Nephron progenitor cell (in vitro differentiated cells): ENCODE results near the gene RAC3.

Source experiments
- DNase-seq: peaks from one replicate; pipeline ENCODE4 v3.0.0; 2021
- H3K27ac Mint-ChIP-seq: 2 replicates; pipeline ENCODE4 v1.8.0; 2021; ENCODE audit warnings: mild to moderate bottlenecking, moderate library complexity, mixed read lengths
- H3K27me3 Mint-ChIP-seq: 2 replicates; pipeline ENCODE4 v1.8.0; 2021; ENCODE audit warnings: mild to moderate bottlenecking, low read depth, mixed read lengths; ENCODE audit not compliant: poor library complexity
- H3K36me3 Mint-ChIP-seq: 2 replicates; pipeline ENCODE4 v1.8.0; 2021; ENCODE audit warnings: low read depth, mixed read lengths
- H3K4me1 Mint-ChIP-seq: 2 replicates; pipeline ENCODE4 v1.8.0; 2021; ENCODE audit warnings: mixed read lengths
- H3K4me3 Mint-ChIP-seq: 2 replicates; pipeline ENCODE4 v1.8.0; 2021; ENCODE audit warnings: mild to moderate bottlenecking, moderate library complexity, mixed read lengths
- H3K9me3 Mint-ChIP-seq: 2 replicates; pipeline ENCODE4 v1.8.0; 2021; ENCODE audit warnings: mild to moderate bottlenecking, moderate library complexity, mixed read lengths
- CTCF ChIP-seq: fragments of 200-600 bp; sonication (generic); IDR thresholded peaks from 2 replicates; pipeline ENCODE4 v1.5.0; 2021; ENCODE audit warnings: antibody characterized with exemption

RAC3 gene

DNA sequence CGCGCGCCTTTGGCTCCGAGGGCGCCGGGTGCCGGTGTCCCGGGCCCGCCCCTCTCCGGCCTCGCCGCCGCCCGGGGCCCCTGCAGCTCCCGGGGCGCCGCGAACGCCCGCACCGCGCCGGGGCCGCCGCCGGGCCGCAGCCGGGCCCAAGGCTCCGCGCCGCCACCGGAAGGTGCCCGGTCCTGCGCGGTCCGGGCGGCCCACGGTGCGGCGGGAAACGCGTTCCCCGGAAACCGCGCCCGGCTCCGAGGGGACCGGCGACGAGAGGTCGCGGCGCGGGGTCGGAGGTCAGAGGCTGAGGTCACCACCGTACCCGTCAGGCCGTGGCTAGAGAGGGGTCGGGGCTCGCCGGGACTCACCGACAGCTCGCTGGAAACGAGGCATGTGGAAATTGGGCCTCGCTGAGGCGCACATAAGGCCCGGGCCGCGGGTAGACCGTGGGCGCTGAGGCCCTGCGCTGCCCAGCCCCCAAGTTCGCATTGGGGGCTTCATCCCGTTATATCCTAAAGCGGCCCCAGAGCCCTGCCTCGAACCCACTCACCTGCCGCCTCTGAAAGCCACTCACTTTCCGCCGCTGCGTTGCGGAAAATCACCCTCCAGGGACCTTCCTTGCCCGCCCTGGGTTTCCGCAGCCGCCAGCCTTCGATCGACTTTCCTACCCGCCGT lies 34.3 kb downstream of the RAC3 start, which contains the start of gene DUS1L:
TSS of gene DUS1L (minus strand) at position 167 of the 666 bp plus-strand sequence. CDS start 745 bp downstream, outside the sequence.
- no peak for TF ChIP-seq CTCF
- DNase-seq: peak; percentile 77
- Mint-ChIP-seq H3K4me3 (peak within 1 kb of the TSS; percentile 83), H3K36me3 (no peaks in the 10 kb centered on the region), H3K27ac (no peak within 1 kb of the TSS), H3K4me1 (peaks cover 4% of the 10 kb centered on the region), H3K9me3 (no peaks in the 10 kb centered on the region), H3K27me3 (peaks cover 19% of the 10 kb centered on the region)

DNA sequence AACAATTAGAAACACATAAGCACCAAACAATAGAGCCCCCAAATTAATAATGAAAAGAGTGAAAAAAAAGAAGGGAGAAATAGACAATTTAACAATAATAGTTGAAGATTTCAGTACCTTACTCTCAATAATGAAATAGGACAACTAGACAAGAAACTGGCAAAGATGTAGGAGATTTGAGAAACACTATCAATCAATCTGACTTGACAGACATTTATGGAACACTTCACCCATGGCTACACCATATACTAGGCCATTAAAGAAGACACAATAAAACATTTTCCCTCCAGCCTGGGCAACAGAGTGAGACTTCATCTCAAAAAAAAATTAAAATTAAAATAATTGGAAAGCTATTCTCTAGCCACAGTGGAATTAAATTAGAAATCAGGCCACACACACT lies 39.1 kb downstream of the RAC3 start:
- H3K4me3 Mint-ChIP-seq: no peak overlapping the region

DNA sequence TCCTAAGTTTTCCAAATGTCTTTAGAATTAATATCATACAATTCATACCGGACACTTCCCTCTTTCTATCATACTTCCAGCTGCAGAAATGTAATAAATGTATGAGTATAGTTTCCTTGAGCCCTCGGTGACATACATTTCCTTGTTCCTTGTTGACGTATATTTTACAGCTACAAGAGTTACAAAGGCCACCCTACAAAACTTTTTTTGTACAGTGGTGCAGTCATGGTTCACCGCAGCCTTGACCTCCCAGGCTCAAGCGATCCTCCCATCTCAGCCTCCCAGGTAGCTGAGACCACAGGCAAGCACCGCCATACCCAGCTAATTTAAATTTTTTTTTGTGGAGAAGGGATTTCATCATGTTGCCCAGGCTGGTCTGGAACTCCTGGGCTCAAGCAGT lies 41.3 kb downstream of the RAC3 start:
- Mint-ChIP-seq H3K4me1 (peaks cover 5% of the 10 kb centered on the region), H3K36me3 (no peaks in the 10 kb centered on the region), H3K9me3 (peaks cover 16% of the 10 kb centered on the region), H3K27me3 (peaks cover 45% of the 10 kb centered on the region), H3K27ac (no peak overlapping the region), H3K4me3 (no peak overlapping the region)
- DNase-seq: no peak
- TF ChIP-seq CTCF: no peak

More for the DNA sequence above, 39.1 kb downstream of the RAC3 start:
- DNase-seq: no peak
- TF ChIP-seq CTCF: no peak
- Mint-ChIP-seq H3K4me1 (peaks cover 4% of the 10 kb centered on the region), H3K36me3 (no peaks in the 10 kb centered on the region), H3K27me3 (peaks cover 45% of the 10 kb centered on the region), H3K27ac (no peak overlapping the region), H3K9me3 (peaks cover 16% of the 10 kb centered on the region)

GRCh38 chr17:82073446-82073845 lies 42.0 kb downstream of the RAC3 start:
- TF ChIP-seq CTCF: no peak
- Mint-ChIP-seq H3K4me1 (peaks cover 11% of the 10 kb centered on the region), H3K27ac (no peak overlapping the region), H3K36me3 (peaks cover 5% of the 10 kb centered on the region), H3K4me3 (no peak overlapping the region), H3K9me3 (peaks cover 16% of the 10 kb centered on the region), H3K27me3 (peaks cover 47% of the 10 kb centered on the region)
- no peak for DNase-seq

DNA sequence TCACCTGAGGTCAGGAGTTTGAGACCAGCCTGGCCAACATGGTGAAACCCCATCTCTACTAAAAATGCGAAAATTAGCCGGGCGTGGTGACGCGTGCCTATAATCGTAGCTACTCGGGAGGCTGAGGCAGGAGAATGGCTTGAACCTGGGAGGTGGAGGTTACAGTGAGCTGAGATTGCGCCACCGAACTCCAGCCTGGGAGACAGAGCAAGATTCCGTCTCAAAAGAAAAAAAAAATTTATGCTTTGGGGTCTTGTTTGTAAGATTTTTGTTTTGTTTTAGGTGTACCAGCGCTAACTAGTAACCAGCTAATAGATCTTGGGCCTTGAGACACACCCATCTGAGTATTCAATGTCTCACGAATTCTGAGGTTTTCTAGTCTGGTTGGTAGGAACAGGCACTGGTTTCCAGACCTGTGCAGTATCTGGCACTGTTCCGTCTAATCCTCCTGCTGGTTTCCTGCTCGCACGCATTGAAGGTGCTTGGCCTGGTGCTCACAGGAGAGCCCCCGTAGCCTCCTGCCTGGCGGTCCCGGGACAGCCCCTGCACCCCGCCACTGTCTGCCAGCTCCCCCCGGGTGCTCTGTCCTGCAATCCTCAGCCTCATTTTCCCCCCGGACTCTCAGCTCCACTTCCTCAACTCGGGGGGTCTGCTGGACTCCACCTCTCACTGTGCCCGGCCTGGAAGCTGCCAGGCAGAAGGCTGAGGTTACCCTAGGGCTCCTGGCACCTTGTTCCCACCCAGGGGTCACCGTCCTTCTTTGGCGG lies 44.7 kb downstream of the RAC3 start:
- H3K4me3 Mint-ChIP-seq: no peak overlapping the region
- peak overlapping the region; percentile 88 for H3K27ac Mint-ChIP-seq
- H3K9me3 Mint-ChIP-seq: peaks cover 16% of the 10 kb centered on the region
- H3K36me3 Mint-ChIP-seq: peaks cover 5% of the 10 kb centered on the region
- peaks cover 11% of the 10 kb centered on the region for H3K4me1 Mint-ChIP-seq
- no peak for DNase-seq
- peaks cover 25% of the 10 kb centered on the region for H3K27me3 Mint-ChIP-seq
- no peak for TF ChIP-seq CTCF
